ENCODE measurements around the gene MDGA2.

DNA sequence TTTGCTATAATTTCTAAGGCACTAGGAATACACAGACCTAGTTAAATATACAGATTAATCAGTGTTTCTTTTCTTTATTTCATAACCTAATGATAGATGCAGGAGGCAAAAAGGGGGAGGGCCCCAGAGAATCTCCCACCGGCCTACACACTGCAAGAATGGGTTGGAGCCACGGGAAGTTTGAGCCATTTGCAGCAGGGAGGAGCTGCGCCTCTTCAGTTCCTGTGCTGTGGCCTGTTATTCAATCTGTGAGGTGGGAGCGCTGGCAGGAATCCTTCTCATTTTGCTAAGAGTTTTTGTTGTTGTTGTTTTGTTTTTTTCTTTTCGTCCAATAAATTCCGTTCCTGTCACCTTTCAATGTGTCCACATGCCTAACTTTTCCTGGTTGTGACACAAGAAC lies 772.6 kb downstream of the MDGA2 start:
- no peak for TF ChIP-seq EZH2 (IDR thresholded peaks at IDR 0.05; ENCODE audit: borderline replicate concordance, low read depth, low read length, severe bottlenecking)
- TF ChIP-seq, protein P1, sequence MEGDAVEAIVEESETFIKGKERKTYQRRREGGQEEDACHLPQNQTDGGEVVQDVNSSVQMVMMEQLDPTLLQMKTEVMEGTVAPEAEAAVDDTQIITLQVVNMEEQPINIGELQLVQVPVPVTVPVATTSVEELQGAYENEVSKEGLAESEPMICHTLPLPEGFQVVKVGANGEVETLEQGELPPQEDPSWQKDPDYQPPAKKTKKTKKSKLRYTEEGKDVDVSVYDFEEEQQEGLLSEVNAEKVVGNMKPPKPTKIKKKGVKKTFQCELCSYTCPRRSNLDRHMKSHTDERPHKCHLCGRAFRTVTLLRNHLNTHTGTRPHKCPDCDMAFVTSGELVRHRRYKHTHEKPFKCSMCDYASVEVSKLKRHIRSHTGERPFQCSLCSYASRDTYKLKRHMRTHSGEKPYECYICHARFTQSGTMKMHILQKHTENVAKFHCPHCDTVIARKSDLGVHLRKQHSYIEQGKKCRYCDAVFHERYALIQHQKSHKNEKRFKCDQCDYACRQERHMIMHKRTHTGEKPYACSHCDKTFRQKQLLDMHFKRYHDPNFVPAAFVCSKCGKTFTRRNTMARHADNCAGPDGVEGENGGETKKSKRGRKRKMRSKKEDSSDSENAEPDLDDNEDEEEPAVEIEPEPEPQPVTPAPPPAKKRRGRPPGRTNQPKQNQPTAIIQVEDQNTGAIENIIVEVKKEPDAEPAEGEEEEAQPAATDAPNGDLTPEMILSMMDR (IDR thresholded peaks at IDR 0.05; ENCODE audit: borderline replicate concordance, extremely low read depth, low read length, poor library complexity, severe bottlenecking): no peak
